CD14-positive monocyte (primary cell): ENCODE measurements around the gene EFHB. TPM values are rescaled to one million over a fixed set of nuclear protein-coding genes. Genes with fewer than 3 reads are reported as not detected.
A peak's percentile ranks its signal among the peaks of the same experiment; 100 is the strongest.
"Not testable (repeated sequence)": the region's sequence is repeated elsewhere in the genome, so short reads cannot be mapped to it uniquely, and the experiment has no call there.

ENCODE experiments used
- DNase-seq, 3 donors: peaks; one replicate each; pipeline ENCODE4 v3.0.0-alpha.2; 2011 to 2022
- H2AFZ ChIP-seq: 2 replicates; pipeline ENCODE4 v1.6.0; 2012; ENCODE audit warnings: mild to moderate bottlenecking, low read depth, low read length, inconsistent platforms; ENCODE audit not compliant: insufficient read depth, poor library complexity, severe bottlenecking
- H3K27ac ChIP-seq, 2 donors: 1 replicate in 1 of 2; 2 replicates in 1 of 2; pipeline ENCODE4 v1.5.1; 2012 to 2013; ENCODE audit warnings: low read length in 2 of 2, control low read depth in 1 of 2, inconsistent platforms in 1 of 2, low read depth in 1 of 2, mild to moderate bottlenecking in 1 of 2
- H3K27me3 ChIP-seq, 2 donors: one replicate each; pipeline versions ENCODE4 v1.6.0 to v1.6.1; 2011 to 2013; ENCODE audit warnings: low read length in 2 of 2; ENCODE audit not compliant: control insufficient read depth in 2 of 2, insufficient read depth in 2 of 2
- H3K36me3 ChIP-seq, 2 donors: replicated peaks in 1 of 2; 1 replicate in 1 of 2; 2 replicates in 1 of 2; pipeline versions ENCODE4 v1.5.1 to v1.6.1; 2012 to 2013; ENCODE audit warnings: low read length in 2 of 2, control low read depth in 1 of 2, inconsistent platforms in 1 of 2, mild to moderate bottlenecking in 1 of 2; ENCODE audit not compliant: insufficient read depth in 2 of 2, control insufficient read depth in 1 of 2
- H3K4me1 ChIP-seq, 2 donors: 1 replicate in 1 of 2; 2 replicates in 1 of 2; pipeline versions ENCODE4 v1.5.1 to v1.6.1; 2012 to 2013; ENCODE audit warnings: low read length in 2 of 2, control low read depth in 1 of 2, inconsistent platforms in 1 of 2, mild to moderate bottlenecking in 1 of 2, moderate library complexity in 1 of 2; ENCODE audit not compliant: insufficient read depth in 2 of 2, control insufficient read depth in 1 of 2
- H3K4me2 ChIP-seq: replicated peaks from 2 replicates; pipeline ENCODE3; 2012; ENCODE audit warnings: low read length, moderate library complexity, mild to moderate bottlenecking; ENCODE audit not compliant: poor library complexity, severe bottlenecking; ENCODE audit errors: extremely low read depth
- H3K4me3 ChIP-seq, 3 experiments: fragments of 200-600 bp in 1 of 3; sonication (generic) in 1 of 3; replicated peaks in 1 of 3; 1 replicate in 2 of 3; 2 replicates in 1 of 3; pipeline ENCODE4 v1.5.1; 2011 to 2013; ENCODE audit warnings: low read length in 3 of 3, mild to moderate bottlenecking in 3 of 3, control low read depth in 2 of 3, low read depth in 2 of 3, inconsistent platforms in 1 of 3, moderate library complexity in 1 of 3
- H3K79me2 ChIP-seq: 2 replicates; pipeline ENCODE4 v1.6.0; 2012; ENCODE audit warnings: mild to moderate bottlenecking, control low read depth, inconsistent platforms, low read length, moderate library complexity; ENCODE audit not compliant: insufficient read depth
- H3K9ac ChIP-seq: 2 replicates; pipeline ENCODE4 v1.6.0; 2017; ENCODE audit warnings: low read length, mild to moderate bottlenecking; ENCODE audit not compliant: insufficient read depth, poor library complexity, severe bottlenecking
- H3K9me3 ChIP-seq, 2 donors: replicated peaks in 1 of 2; 1 replicate in 1 of 2; 2 replicates in 1 of 2; pipeline versions ENCODE4 v1.5.1 to v1.6.1; 2012 to 2013; ENCODE audit warnings: low read length in 2 of 2, control low read depth in 1 of 2; ENCODE audit not compliant: control insufficient read depth in 1 of 2, insufficient read depth in 1 of 2
- H4K20me1 ChIP-seq: 2 replicates; pipeline ENCODE4 v1.6.0; 2012; ENCODE audit warnings: mild to moderate bottlenecking, low read length, control low read depth, moderate library complexity; ENCODE audit not compliant: insufficient read depth
- H3K27ac Mint-ChIP-seq, 7 donors: one replicate each; pipeline ENCODE4 v1.8.0; 2020; ENCODE audit warnings: mild to moderate bottlenecking in 7 of 7, mixed read lengths in 7 of 7, moderate library complexity in 6 of 7, inconsistent platforms in 2 of 7
- H3K27me3 Mint-ChIP-seq, 3 donors: one replicate each; pipeline ENCODE4 v1.8.0; 2021 to 2022; ENCODE audit warnings: low read depth in 3 of 3, mild to moderate bottlenecking in 3 of 3, mixed read lengths in 3 of 3, moderate library complexity in 3 of 3, inconsistent platforms in 1 of 3
- H3K36me3 Mint-ChIP-seq, 2 donors: one replicate each; pipeline ENCODE4 v1.8.0; 2020; ENCODE audit warnings: mixed read lengths in 2 of 2, inconsistent platforms in 1 of 2, mild to moderate bottlenecking in 1 of 2
- H3K4me1 Mint-ChIP-seq: one replicate; pipeline ENCODE4 v1.8.0; 2020; ENCODE audit warnings: mild to moderate bottlenecking, mixed read lengths
- H3K4me3 Mint-ChIP-seq, 2 donors: one replicate each; pipeline ENCODE4 v1.8.0; 2020; ENCODE audit warnings: mild to moderate bottlenecking in 2 of 2, mixed read lengths in 2 of 2, moderate library complexity in 1 of 2
- H3K9me3 Mint-ChIP-seq, 7 donors: one replicate each; pipeline ENCODE4 v1.8.0; 2020 to 2022; ENCODE audit warnings: mixed read lengths in 7 of 7, mild to moderate bottlenecking in 6 of 7, moderate library complexity in 6 of 7, inconsistent platforms in 2 of 7
- CTCF ChIP-seq: fragments of 200-600 bp; IDR thresholded peaks from one replicate; pipeline ENCODE4 v1.8.0; 2022; ENCODE audit warnings: antibody characterized with exemption, mild to moderate bottlenecking
- whole genome bisulfite sequencing: methylation state at CpG from one replicate; pipeline ENCODE4 v1.1.5; 2013; ENCODE audit warnings: missing lambda C conversion rate; ENCODE audit not compliant: insufficient coverage; 5-methylcytosine and 5-hydroxymethylcytosine counted together
- intact Hi-C, 2 donors: fragments of 100-400 bp; cut with micrococcal nuclease; formaldehyde crosslinking; loops; one replicate each; pipeline versions ENCODE4 v1.15.0 to v1.15.1; 2023
- polyA plus RNA-seq, 3 donors: library from polyadenylated mRNA; depleted of rRNA in 1 of 3; unstranded in 2 of 3; stranded (reverse) in 1 of 3; fragments of 300-500 nt in 2 of 3; fragments of >200 nt in 1 of 3; fragmentation: Illumina TruSeq in 2 of 3; gene quantifications; 1 replicate in 2 of 3; 2 replicates in 1 of 3; pipeline ENCODE4 v1.2.3, GENCODE V29; 2012 to 2021

Gene EFHB
- polyA plus RNA-seq, 3 donors = 0.16 to 0.80 (median 0.73) TPM

GRCh38 chr3:19901337-19901736 lies 32.7 kb downstream of the EFHB start:
- no peaks in the 10 kb centered on the region for H3K9me3 Mint-ChIP-seq
- H3K4me1 Mint-ChIP-seq = peaks cover 12% of the 10 kb centered on the region
- H3K27me3 ChIP-seq = no peaks in the 10 kb centered on the region
- H3K27me3 Mint-ChIP-seq = peaks cover 0 to 2% (median 0%) of the 10 kb centered on the region in 3 donors
- TF ChIP-seq CTCF = no peak
- no peaks in the 10 kb centered on the region for H3K9me3 ChIP-seq
- 97% methylated on average over 3 of the region's 5 CpGs for WGBS
- H4K20me1 ChIP-seq = no peaks in the 10 kb centered on the region
- H3K27ac Mint-ChIP-seq = peak overlapping the region; percentile 52 to 85 (median 68)
- no peaks in the 10 kb centered on the region for H3K79me2 ChIP-seq
- no peak overlapping the region for H2AFZ ChIP-seq
- H3K4me1 ChIP-seq = peaks cover 11 to 14% of the 10 kb centered on the region in 2 donors
- H3K4me3 Mint-ChIP-seq = peak overlapping the region; percentile 9 to 71
- peak in 2 of 3 donors; percentile 9 to 14 for DNase-seq
- peak overlapping the region in 1 of 3 experiments; percentile 48 for H3K4me3 ChIP-seq
- H3K36me3 Mint-ChIP-seq = no peaks in the 10 kb centered on the region
- H3K27ac ChIP-seq = peak overlapping the region; percentile 42 to 52
- no peak overlapping the region for H3K9ac ChIP-seq
- H3K36me3 ChIP-seq = no peaks in the 10 kb centered on the region
- H3K4me2 ChIP-seq = peak overlapping the region; percentile 62
- intact Hi-C loops = no loop called here

GRCh38 chr3:19899833-19900232 lies 34.2 kb downstream of the EFHB start:
- DNase-seq, H3K9me3 ChIP-seq, H3K9me3 Mint-ChIP-seq, H3K36me3 Mint-ChIP-seq, H3K4me3 ChIP-seq, H2AFZ ChIP-seq, H3K36me3 ChIP-seq, H3K27ac ChIP-seq, intact Hi-C loops, H3K27ac Mint-ChIP-seq, H3K4me2 ChIP-seq, H4K20me1 ChIP-seq, H3K27me3 Mint-ChIP-seq, H3K4me3 Mint-ChIP-seq, H3K9ac ChIP-seq, H3K79me2 ChIP-seq, H3K27me3 ChIP-seq: not testable (repeated sequence)
- peaks cover 12% of the 10 kb centered on the region for H3K4me1 Mint-ChIP-seq
- peaks cover 11 to 14% of the 10 kb centered on the region in 2 donors for H3K4me1 ChIP-seq
- WGBS = 92% methylated on average over 4 of the region's 7 CpGs
